Measurements from ENCODE around the gene CH25H.
"Not testable (repeated sequence)": the region's sequence is repeated elsewhere in the genome, so short reads cannot be mapped to it uniquely, and the experiment has no call there.

The CH25H gene

GRCh38 chr10:89189211-89189734, 17.8 kb downstream of the CH25H start:
- DNase-seq = no peak

GRCh38 chr10:89185658-89186057, 21.5 kb downstream of the CH25H start:
- DNase-seq = no peak

DNA sequence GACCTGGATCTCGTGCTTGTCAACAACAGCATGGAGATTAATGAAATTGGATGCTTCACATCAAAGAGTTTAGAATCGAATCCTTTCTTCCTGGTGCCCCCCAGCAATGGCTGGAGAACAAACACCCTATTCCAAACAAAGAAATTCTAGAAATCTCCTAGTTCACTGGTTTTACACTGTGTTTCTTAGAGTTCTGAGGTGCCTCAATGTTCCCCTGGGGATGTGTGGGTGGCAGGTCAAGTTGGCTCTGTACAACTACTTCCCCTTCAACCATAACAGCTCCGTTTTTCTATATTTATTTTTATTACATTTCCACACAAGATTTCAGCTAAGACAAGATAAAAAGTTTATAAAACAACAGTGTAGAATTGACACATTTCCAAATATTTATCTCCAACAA, 22.5 kb downstream of the CH25H start:
- DNase-seq = no peak

GRCh38 chr10:89183571-89183970, 23.5 kb downstream of the CH25H start:
- DNase-seq = no peak

DNA sequence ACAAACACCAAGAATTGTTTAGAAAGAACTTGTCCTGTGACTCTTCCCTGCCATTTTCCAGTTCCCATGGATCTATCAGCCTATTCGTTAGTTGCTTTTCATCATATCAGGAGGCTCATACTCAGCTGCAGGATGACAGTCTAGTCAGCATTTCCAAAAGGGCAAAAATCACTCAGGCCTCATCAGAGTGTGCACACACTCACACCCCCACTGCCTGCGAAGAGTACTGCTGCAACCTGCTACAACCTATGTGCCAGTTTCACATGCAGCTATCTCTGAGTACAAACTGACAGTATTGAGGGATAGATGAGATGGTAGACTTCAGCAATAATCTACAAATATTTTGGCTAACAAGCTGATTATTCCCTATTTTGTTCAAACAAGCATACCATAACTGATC, 24.2 kb downstream of the CH25H start:
- DNase-seq = no peak

DNA sequence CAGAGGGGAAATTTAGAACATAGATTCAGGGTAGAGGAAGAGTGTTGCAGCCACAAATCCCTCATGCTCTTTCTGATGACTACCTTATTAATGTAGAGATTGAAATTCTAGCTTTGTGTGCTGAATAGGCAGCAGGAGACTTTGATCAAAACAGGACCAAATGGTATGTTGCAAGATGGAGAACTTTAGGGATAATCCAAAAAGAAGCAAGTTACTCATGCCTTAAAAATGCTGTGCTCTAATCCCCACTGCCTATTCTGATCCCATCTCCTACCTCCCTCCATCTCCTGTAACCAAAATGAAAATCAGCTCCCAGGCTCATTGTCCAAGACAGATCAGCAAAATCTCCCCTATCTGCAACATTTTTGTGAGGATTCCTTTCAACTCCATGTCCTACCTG, 31.3 kb downstream of the CH25H start:
- no peak for DNase-seq

GRCh38 chr10:89173075-89173474, 34.0 kb downstream of the CH25H start:
- DNase-seq = no peak

GRCh38 chr10:89171996-89172395, 35.1 kb downstream of the CH25H start:
- no peak for DNase-seq

DNA sequence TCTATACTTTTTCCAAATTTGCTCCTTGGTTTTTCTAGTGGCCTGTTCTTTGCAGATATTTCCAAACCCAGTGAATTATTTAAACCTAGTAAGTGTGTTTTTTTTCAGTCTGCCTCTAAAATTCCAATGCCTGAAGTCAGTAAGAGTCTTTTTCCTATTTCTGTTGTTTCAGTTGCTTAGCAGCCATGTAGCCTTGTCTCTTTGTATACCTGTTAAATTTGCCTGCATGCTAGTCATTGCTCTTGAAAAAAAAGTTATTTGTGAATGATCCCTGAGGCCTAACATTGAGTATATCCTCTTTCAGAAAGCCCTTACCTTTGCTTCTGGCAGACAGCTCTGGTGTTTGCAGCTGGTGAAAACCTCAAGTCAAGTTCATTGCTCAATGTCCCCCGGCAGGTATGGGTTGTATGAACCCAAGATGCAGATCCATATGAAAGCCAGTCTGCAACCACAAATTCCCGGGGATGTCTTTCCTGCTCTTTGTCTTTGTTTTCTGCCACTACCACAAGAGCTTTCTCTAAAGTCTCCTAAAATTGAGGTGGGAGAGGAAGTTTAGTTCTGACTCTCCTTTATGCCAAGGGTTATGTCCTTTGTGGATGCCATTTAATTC, 35.7 kb downstream of the CH25H start:
- DNase-seq = no peak

- not testable (repeated sequence) for DNase-seq
Observed at GRCh38 chr10:89168354-89168900, 38.7 kb downstream of the CH25H start.

DNA sequence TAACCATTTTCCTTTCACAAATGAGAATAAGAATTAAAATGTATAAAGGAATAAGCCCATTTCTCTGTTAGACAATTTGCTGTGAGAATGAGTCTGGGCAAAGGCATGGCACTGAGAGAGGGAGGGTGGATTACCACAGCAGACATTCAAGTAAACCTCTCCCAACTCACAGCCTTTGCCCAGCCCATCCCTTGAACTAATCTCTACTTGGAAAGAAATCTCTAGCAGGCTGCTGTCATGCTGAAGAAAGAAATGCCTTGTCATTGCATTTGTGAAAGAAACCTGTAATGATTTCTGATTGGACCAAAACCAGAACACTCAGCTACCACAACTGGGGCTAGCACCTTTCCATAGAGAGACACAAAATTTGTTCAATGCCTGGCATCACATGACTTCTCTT, 39.2 kb downstream of the CH25H start:
- DNase-seq = no peak

DNA sequence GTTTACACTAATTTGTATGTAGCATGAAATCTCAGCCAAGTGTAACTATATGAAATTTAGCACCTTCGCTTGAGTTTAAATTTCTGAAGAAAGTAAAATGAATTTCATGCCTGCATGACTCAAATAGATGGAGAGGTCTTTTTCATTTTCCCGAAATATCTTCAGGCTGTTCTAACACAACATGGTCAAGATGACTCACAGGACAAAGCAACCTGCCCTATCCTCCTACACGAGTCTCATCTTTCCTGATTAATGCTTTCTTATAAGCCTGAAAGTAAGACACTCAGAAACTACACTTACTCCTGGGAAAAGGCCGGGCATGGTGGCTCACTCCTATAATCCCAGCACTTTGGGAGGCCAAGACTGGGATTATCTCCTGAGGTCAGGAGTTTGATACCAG, 41.2 kb downstream of the CH25H start:
- DNase-seq = no peak

- DNase-seq = no peak
Observed at GRCh38 chr10:89164920-89165319, 42.2 kb downstream of the CH25H start.

DNA sequence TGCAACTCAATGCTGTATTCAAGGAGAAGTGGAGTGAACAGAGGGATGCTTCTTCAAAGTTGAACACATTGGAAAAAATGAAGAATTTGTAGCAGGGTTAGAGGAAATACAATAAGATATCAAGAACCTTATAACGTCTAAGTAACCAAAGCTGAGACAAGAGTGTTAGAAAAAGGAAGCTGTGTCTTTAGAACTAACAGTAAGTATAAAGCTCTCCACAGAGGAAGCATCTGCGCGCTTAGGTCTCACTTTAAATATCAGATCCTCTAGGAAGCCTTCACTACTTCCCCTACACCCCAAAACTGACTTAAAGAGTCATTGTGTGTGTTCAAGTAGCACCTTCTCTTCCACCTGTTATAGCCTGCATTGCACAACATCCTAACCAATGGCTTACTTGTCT, 43.0 kb downstream of the CH25H start:
- DNase-seq = no peak

DNA sequence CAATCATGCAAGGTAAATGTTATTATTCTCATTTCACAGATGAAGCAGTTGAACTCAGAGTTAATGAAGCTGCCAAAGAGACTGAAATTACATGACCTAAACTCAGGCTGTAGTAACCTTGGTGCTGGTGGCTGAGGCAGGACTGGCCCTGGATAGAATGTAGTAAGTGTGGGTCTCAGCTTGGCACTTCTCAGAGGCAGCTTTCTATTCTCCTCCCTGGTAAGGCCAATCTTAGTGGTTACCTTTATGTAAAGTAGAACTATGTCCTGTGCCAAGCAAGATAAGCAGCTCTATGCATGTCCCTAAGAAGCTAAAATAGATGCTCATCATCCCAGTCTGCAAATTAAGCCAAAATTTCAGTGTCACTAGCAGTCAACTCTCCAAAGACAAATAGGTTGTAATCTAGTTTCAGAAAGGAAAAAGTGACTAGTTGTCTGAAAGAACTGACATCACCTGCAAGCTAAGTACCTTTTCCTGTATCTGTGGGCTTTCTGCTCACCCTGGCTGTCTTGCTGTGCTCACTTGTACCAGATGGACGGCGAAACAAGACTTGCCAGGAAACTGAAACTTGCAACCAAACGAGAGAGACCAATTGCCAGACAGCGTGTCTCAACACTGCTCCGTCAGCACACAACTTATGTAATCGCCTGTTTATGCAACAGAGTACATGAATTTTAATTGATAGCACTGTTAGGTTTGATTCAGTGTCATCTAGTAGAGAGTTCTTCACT, 43.7 kb downstream of the CH25H start:
- no peak for DNase-seq

GRCh38 chr10:89162596-89162995, 44.5 kb downstream of the CH25H start:
- no peak for DNase-seq

GRCh38 chr10:89160339-89160738, 46.8 kb downstream of the CH25H start:
- no peak for DNase-seq

DNA sequence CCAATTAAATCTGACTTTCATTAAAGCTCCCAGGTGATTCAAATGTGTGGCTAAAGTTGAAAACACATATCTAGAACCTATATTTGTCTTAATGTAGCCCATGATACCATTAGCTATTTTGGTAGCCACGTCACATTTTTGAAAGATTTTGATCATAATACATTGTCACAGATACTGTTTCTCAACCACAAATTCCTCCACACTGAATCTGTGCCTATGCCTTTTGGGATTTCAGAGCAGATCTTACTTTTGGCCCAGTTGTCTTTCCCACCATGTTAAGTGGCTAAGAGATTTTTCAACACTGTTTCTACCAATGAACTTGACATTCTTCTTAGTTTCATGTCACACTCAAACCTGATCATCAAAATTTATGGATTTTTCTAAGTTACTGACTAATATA, 47.4 kb downstream of the CH25H start:
- DNase-seq = no peak

- DNase-seq = no peak
Observed at GRCh38 chr10:89159316-89159715, 47.8 kb downstream of the CH25H start.

GRCh38 chr10:89158446-89158845, 48.7 kb downstream of the CH25H start:
- no peak for DNase-seq

DNA sequence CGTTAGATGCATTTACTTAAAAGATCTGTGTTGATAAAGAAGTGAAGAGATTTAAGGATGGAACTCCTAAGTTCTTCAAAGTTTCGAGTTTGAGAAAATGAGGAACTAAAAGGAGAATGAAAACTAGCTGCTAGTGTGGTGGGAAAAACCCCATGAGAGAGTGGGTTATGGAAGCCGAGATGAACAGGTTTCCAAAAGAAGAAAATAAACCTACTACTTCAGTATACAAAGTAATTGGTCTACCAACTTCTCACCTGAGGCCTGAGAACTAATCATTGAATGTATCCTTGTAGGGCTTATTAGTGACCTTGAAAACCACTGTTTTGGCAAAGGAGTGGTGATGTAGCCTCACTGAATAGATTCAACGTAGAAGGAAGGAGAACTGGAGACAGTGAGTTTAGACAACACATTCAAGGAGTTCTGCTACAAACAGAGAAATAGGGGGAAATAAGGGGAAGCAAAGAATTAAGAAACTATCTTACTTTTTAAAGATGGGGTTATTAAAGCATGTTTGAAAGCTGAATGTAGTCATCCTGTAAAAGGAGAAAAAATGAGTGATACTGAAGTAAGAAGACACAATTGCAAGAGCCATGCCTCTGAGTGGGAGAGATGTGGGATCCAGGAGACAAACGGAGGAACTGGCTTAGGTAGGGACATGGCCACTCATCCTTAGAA, 50.8 kb downstream of the CH25H start:
- DNase-seq = no peak
